ENCODE measurements around the gene TNNI3K. TPM values are rescaled to one million over a fixed set of nuclear protein-coding genes. Genes with fewer than 3 reads are reported as not detected.

The TNNI3K gene
- total RNA-seq, 1 experiment from 2014 or later: not detected

DNA sequence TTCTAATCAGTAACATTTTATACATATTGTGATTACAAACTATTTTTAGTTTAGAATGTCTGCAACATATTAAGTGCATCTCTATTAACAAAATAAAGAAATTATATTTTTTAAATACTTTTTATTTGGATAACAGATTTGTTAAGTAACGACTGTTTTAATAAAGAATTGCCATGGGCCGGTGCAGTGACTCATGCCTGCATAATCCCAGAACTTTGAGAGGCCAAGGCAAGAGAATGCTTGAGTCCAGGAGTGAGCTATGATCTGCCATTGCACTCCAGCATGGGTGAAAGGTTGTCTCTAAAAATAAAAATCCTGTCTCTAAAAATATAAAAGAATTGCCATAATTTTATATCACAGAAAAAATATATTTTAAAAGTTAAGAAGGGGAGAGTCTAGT, 41.3 kb upstream of the TNNI3K start:
- H3K9ac ChIP-seq (ENCODE audit: extremely low read depth, insufficient read length, low read length): no peak overlapping the region
- no peak overlapping the region for H2AFZ ChIP-seq (ENCODE audit: low read length)
- H2BK120ac ChIP-seq (ENCODE audit: low read depth, low read length, poor library complexity, severe bottlenecking): no peak overlapping the region
- H3K4me2 ChIP-seq (ENCODE audit: insufficient read depth, insufficient read length, low read length): no peak overlapping the region
- H3K27ac ChIP-seq (ENCODE audit: insufficient read length, low read depth, low read length): no peak overlapping the region
- H3K79me2 ChIP-seq (ENCODE audit: insufficient read depth, low read length): no peaks in the 10 kb centered on the region
- no peak overlapping the region for H2BK20ac ChIP-seq (ENCODE audit: low read depth, low read length, poor library complexity, severe bottlenecking)
- Mint-ChIP-seq H3K27me3 (ENCODE audit: low read depth) (peaks cover 2% of the 10 kb centered on the region), H3K4me3 (no peak overlapping the region), H3K4me1 (peaks cover 2 to 9% of the 10 kb centered on the region in 2 experiments; a peak in 3 of 4 replicates), H3K36me3 (ENCODE audit: insufficient read depth in 1 of 3, low read depth in 3 of 3) (no peaks in the 10 kb centered on the region), H3K27ac (no peak overlapping the region), H3K9me3 (0 out of 5 replicates have a peak, but pooled peaks cover 0 to 1% of the 10 kb centered on the region in 2 experiments)
- no peaks in the 10 kb centered on the region for H3K9me3 ChIP-seq (ENCODE audit: control insufficient read depth, low read depth, low read length)
- no peak overlapping the region for H4K5ac ChIP-seq (ENCODE audit: insufficient read length, low read depth, low read length)
- H2BK15ac ChIP-seq (ENCODE audit: low read depth, low read length): no peak overlapping the region
- TF ChIP-seq, protein P1, sequence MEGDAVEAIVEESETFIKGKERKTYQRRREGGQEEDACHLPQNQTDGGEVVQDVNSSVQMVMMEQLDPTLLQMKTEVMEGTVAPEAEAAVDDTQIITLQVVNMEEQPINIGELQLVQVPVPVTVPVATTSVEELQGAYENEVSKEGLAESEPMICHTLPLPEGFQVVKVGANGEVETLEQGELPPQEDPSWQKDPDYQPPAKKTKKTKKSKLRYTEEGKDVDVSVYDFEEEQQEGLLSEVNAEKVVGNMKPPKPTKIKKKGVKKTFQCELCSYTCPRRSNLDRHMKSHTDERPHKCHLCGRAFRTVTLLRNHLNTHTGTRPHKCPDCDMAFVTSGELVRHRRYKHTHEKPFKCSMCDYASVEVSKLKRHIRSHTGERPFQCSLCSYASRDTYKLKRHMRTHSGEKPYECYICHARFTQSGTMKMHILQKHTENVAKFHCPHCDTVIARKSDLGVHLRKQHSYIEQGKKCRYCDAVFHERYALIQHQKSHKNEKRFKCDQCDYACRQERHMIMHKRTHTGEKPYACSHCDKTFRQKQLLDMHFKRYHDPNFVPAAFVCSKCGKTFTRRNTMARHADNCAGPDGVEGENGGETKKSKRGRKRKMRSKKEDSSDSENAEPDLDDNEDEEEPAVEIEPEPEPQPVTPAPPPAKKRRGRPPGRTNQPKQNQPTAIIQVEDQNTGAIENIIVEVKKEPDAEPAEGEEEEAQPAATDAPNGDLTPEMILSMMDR (conservative IDR thresholded peaks at IDR 0.05): no peak
- H3T11ph ChIP-seq (ENCODE audit: low read length): no peak overlapping the region
- H3K23ac ChIP-seq (ENCODE audit: insufficient read length, low read depth, low read length): no peak overlapping the region
- H3K23me2 ChIP-seq (ENCODE audit: insufficient read length, low read depth, low read length, poor library complexity, severe bottlenecking): peaks cover 5% of the 10 kb centered on the region
- no peak overlapping the region for H2BK5ac ChIP-seq (ENCODE audit: insufficient read length, low read length)
- no peaks in the 10 kb centered on the region for H3K79me1 ChIP-seq (ENCODE audit: insufficient read depth, low read depth, low read length, poor library complexity, severe bottlenecking)
- no peak overlapping the region for H3K4ac ChIP-seq (ENCODE audit: low read depth, low read length)
- H2BK12ac ChIP-seq (ENCODE audit: insufficient read length, low read depth, low read length): no peak overlapping the region
- no peak overlapping the region for H3K18ac ChIP-seq (ENCODE audit: insufficient read length, low read depth, low read length)
- H3K27me3 ChIP-seq (ENCODE audit: insufficient read depth, low read length): no peaks in the 10 kb centered on the region
- no peaks in the 10 kb centered on the region for H3K4me1 ChIP-seq (ENCODE audit: insufficient read depth, low read length)
- no peak overlapping the region for H2AK5ac ChIP-seq (ENCODE audit: insufficient read length, low read length)
- no peak overlapping the region for H4K8ac ChIP-seq (replicated peaks; ENCODE audit: insufficient read length, low read depth, low read length)
- no peak overlapping the region for H3K56ac ChIP-seq (ENCODE audit: insufficient read length, low read depth, low read length)
- no peak overlapping the region for H4K91ac ChIP-seq (ENCODE audit: insufficient read length, low read depth, low read length)
- DNase-seq: no peak
- WGBS (ENCODE audit: extremely low coverage, insufficient read length, low lambda C conversion rate): no CpG with 5 or more reads among the region's 2 CpGs
- no peaks in the 10 kb centered on the region for H4K20me1 ChIP-seq (ENCODE audit: control insufficient read depth, insufficient read depth, insufficient read length)
- H3K14ac ChIP-seq (ENCODE audit: insufficient read depth, low read length): no peak overlapping the region
